Panc1 (cell line): ENCODE data around the gene GEN1. TPM values are rescaled to one million over a fixed set of nuclear protein-coding genes. Genes with fewer than 3 reads are reported as not detected.

Source experiments
- ATAC-seq: fragments of 200-7000 bp; cut with Tn5 transposase; 2 replicates; pipeline ENCODE4 v1.9.1; 2020; ENCODE audit warnings: mild to moderate bottlenecking, moderate library complexity
- BruUV-seq: library from RNA; stranded (reverse); fragments of 400-500 nt; replicated peaks from 2 replicates; lab custom pipeline; 2021; lab: Mats Ljungman, UMichigan
- CTCF ChIA-PET: fragments of 300-600 bp; sonication (Branson Sonifier 250); formaldehyde crosslinking; loops from one replicate; lab custom pipeline; 2022; ENCODE audit warnings: antibody characterized with exemption; lab: Charles Lee
- POLR2A ChIA-PET: fragments of 300-600 bp; sonication (Branson Sonifier 250); formaldehyde crosslinking; loops from one replicate; lab custom pipeline; 2022; ENCODE audit warnings: antibody characterized with exemption; lab: Charles Lee
- DNase-seq: peaks from one replicate; pipeline ENCODE4 v3.0.0-alpha.2; 2010; ENCODE audit warnings: low read depth, low spot score
- H3K27ac ChIP-seq: 2 replicates; pipeline ENCODE4 v1.5.1; 2011; ENCODE audit warnings: mild to moderate bottlenecking, low read length, inconsistent platforms
- H3K27me3 ChIP-seq: fragments of 200-500 bp; sonication (Bioruptor generic); 2 replicates; pipeline ENCODE4 v1.6.0; 2014; ENCODE audit warnings: low read length, inconsistent platforms; ENCODE audit not compliant: control insufficient read depth, insufficient read depth
- H3K36me3 ChIP-seq: fragments of 200-500 bp; sonication (Bioruptor generic); 2 replicates; pipeline ENCODE4 v1.5.1; 2014; ENCODE audit warnings: inconsistent platforms, mild to moderate bottlenecking, low read length, moderate library complexity; ENCODE audit not compliant: control insufficient read depth, insufficient read depth
- H3K4me1 ChIP-seq: 2 replicates; pipeline ENCODE4 v1.5.1; 2011; ENCODE audit warnings: inconsistent platforms, mild to moderate bottlenecking, low read length, moderate library complexity; ENCODE audit not compliant: control insufficient read depth, insufficient read depth
- H3K4me3 ChIP-seq, 2 experiments: 2 replicates each; pipeline ENCODE4 v1.5.1; 2011 to 2012; ENCODE audit warnings: low read depth in 2 of 2, low read length in 2 of 2, mild to moderate bottlenecking in 2 of 2, inconsistent platforms in 1 of 2, moderate library complexity in 1 of 2
- H3K9me3 ChIP-seq: fragments of 200-500 bp; sonication (Bioruptor generic); 2 replicates; pipeline ENCODE4 v1.5.1; 2014; ENCODE audit warnings: low read depth, mild to moderate bottlenecking, inconsistent platforms, low read length, moderate library complexity; ENCODE audit not compliant: control insufficient read depth, insufficient read depth
- POLR2AphosphoS5 ChIP-seq: IDR thresholded peaks from 2 replicates; pipeline ENCODE4 v1.6.1; 2012; ENCODE audit warnings: mild to moderate bottlenecking, low read depth, low read length, moderate library complexity
- REST ChIP-seq, 2 experiments: IDR thresholded peaks; 2 replicates each; pipeline ENCODE4 v1.6.1; 2011 to 2012; ENCODE audit warnings: low read depth in 2 of 2, control low read depth in 1 of 2, low read length in 1 of 2, mild to moderate bottlenecking in 1 of 2, moderate library complexity in 1 of 2; ENCODE audit not compliant: insufficient read depth in 1 of 2
- SIN3A ChIP-seq: IDR thresholded peaks from 2 replicates; pipeline ENCODE4 v1.6.1; 2012; ENCODE audit warnings: low read depth, mild to moderate bottlenecking, low read length, moderate library complexity, borderline replicate concordance; ENCODE audit not compliant: insufficient read depth
- TCF7L2 ChIP-seq: IDR thresholded peaks from 2 replicates; pipeline ENCODE4 v1.6.1; 2011; ENCODE audit warnings: mild to moderate bottlenecking, low read depth, low read length, inconsistent platforms
- in situ Hi-C: cut with HindIII; loops from 2 replicates; pipeline ENCODE4 v1.10.0; 2016; ENCODE audit warnings: low sequenced_read_pairs, low pct_unique_long_range_greater_than_20kb
- intact Hi-C: fragments of 100-400 bp; cut with micrococcal nuclease; formaldehyde crosslinking; loops from one replicate; pipeline ENCODE4 v1.10.0; 2022; ENCODE audit not compliant: unreplicated experiment
- total RNA-seq: library from RNA; stranded (reverse); gene quantifications from one replicate; pipeline ENCODE4 v1.2.1, GENCODE V29; 2021; ENCODE audit not compliant: unreplicated experiment
- TF ChIP-seq, protein P1 (sequence below): fragments of 450-650 bp; IDR thresholded peaks from 2 replicates; pipeline ENCODE4 v1.5.1; 2017; ENCODE audit warnings: mild to moderate bottlenecking

Gene GEN1
- total RNA-seq, 1 experiment from 2014 or later = 24.0 TPM

DNA sequence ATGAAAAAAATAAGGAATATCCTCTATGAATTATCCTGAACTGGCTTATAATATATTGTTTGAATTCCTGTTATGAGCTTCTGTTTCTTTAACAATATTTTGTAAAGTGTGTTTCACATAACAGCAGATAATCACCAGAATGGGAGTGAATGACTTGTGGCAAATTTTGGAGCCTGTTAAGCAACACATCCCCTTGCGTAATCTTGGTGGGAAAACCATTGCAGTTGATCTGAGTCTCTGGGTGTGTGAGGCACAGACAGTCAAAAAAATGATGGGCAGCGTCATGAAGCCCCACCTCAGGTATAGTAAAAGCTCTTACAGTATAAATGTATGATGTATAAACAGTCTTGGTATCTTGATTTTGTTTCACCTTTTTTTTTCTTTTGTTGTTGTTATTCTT lies 5.9 kb downstream of the GEN1 start:
- Histone ChIP-seq H3K4me3 (no peak overlapping the region), H3K27ac (no peak overlapping the region), H3K9me3 (no peaks in the 10 kb centered on the region), H3K36me3 (peaks cover 14% of the 10 kb centered on the region), H3K27me3 (no peaks in the 10 kb centered on the region), H3K4me1 (peaks cover 21% of the 10 kb centered on the region)
- in situ Hi-C loops = no loop called here
- TF ChIP-seq, protein P1, sequence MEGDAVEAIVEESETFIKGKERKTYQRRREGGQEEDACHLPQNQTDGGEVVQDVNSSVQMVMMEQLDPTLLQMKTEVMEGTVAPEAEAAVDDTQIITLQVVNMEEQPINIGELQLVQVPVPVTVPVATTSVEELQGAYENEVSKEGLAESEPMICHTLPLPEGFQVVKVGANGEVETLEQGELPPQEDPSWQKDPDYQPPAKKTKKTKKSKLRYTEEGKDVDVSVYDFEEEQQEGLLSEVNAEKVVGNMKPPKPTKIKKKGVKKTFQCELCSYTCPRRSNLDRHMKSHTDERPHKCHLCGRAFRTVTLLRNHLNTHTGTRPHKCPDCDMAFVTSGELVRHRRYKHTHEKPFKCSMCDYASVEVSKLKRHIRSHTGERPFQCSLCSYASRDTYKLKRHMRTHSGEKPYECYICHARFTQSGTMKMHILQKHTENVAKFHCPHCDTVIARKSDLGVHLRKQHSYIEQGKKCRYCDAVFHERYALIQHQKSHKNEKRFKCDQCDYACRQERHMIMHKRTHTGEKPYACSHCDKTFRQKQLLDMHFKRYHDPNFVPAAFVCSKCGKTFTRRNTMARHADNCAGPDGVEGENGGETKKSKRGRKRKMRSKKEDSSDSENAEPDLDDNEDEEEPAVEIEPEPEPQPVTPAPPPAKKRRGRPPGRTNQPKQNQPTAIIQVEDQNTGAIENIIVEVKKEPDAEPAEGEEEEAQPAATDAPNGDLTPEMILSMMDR = no peak
- TF ChIP-seq POLR2AphosphoS5 = no peak
- no peak for TF ChIP-seq TCF7L2
- no peak for TF ChIP-seq REST (IDR thresholded peaks at IDR 0.05; ENCODE audit: insufficient read depth in 1 of 2, low read depth in 2 of 2, low read length in 1 of 2)
- TF ChIP-seq SIN3A = no peak
- DNase-seq (no peak), ATAC-seq (no peak)
- ChIA-PET CTCF (no interaction called here), POLR2A (interaction anchor here (0.6 kb wide), 1 partner anchor 9 kb away, joined by 5 read pairs; no protein-coding TSS in a partner anchor)
- intact Hi-C loops = no loop called here
- no TSS peak for BruUV-seq

DNA sequence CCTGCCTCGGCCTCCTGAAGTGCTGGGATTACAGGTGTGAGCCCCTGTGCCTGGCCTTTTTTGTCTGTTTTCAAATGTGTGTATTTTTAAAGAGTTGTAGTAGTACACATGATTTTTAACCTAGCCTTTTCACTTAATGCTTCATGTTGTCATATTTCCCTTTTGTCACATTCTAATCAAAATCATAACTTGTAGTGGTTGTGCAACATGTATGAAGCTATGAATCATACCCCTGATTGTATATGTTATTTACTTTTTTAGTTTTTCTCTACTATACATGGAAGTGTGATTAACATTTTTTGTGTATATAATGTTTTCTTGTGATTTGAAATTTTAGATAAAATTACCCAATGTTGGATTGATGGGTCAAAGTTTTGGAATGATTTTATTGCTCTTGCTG lies 8.5 kb downstream of the GEN1 start:
- TF ChIP-seq SIN3A = no peak
- no peak for TF ChIP-seq TCF7L2
- TF ChIP-seq, protein P1 = no peak
- TF ChIP-seq POLR2AphosphoS5 = no peak
- TF ChIP-seq REST (IDR thresholded peaks at IDR 0.05; ENCODE audit: insufficient read depth in 1 of 2, low read depth in 2 of 2, low read length in 1 of 2) = no peak
- BruUV-seq = no TSS peak
- Histone ChIP-seq H3K4me3 (no peak overlapping the region), H3K4me1 (peaks cover 1% of the 10 kb centered on the region), H3K27me3 (no peaks in the 10 kb centered on the region), H3K27ac (no peak overlapping the region), H3K9me3 (no peaks in the 10 kb centered on the region), H3K36me3 (peaks cover 21% of the 10 kb centered on the region; the same call in 1 of the 2 replicates)
- DNase-seq = no peak
- CTCF ChIA-PET = no interaction called here
- POLR2A ChIA-PET = no interaction called here
- intact Hi-C loops (no loop called here), in situ Hi-C loops (no loop called here)
- no peak for ATAC-seq
